Measurements from ENCODE around the gene SRCIN1. TPM values are rescaled to one million over a fixed set of nuclear protein-coding genes. Genes with fewer than 3 reads are reported as not detected.

SRCIN1 gene
- total RNA-seq, 1 experiment from 2014 or later: 16.7 TPM

DNA sequence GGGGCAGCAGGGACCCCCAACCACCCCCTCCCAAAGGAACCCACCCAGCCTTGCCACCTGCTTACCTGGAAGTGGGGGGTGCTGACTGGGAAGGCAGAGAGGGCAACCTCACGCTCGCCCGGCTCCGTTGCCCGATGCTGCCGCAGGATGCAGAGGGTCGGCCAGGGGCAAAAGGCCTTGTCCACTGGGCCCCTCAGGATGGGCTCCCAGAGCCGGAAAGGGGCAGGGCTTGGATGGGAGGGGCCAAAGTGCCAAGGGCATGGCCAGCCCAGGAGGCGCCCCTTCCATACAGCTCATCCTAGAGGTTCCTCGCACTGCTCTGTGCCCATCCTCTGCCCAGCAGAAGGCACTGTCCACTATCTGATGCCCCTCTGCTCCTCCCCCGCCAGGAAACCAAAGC is 59.4 kb downstream of the SRCIN1 start:
- H3F3A ChIP-seq (ENCODE audit: insufficient read depth, low read depth): no peaks in the 10 kb centered on the region
- intact Hi-C loops (cut with micrococcal nuclease; ENCODE audit: unreplicated experiment): no loop called here
- no peaks in the 10 kb centered on the region for H4K20me1 ChIP-seq (ENCODE audit: insufficient read depth)
- CTCF ChIA-PET: no interaction called here
- H3K36me3 ChIP-seq (ENCODE audit: low read depth): no peaks in the 10 kb centered on the region
- no peaks in the 10 kb centered on the region for H3K9me2 ChIP-seq (ENCODE audit: insufficient read depth)
- no peaks in the 10 kb centered on the region for H3K4me1 ChIP-seq (replicated peaks; ENCODE audit: insufficient read depth)
- H3K9me3 ChIP-seq (ENCODE audit: insufficient read depth, low read depth): no peaks in the 10 kb centered on the region
- no peak overlapping the region for H2AFZ ChIP-seq
- no TSS peak for BruUV-seq (replicated peaks)
- POLR2A ChIA-PET (ENCODE audit: unreplicated experiment): no interaction called here
- TF ChIP-seq EZH2 (IDR thresholded peaks at IDR 0.05; ENCODE audit: low read depth) (no peak), CTCF (conservative IDR thresholded peaks at IDR 0.05) (no peak)
- no peaks in the 10 kb centered on the region for H3K79me2 ChIP-seq (ENCODE audit: low read depth)
- H3K4me2 ChIP-seq: no peak overlapping the region
- no peak for DNase-seq
- H3K4me3 ChIP-seq: no peak overlapping the region
- H3K27me3 ChIP-seq (ENCODE audit: insufficient read depth, low read depth): no peaks in the 10 kb centered on the region
- no peak overlapping the region for H3K27ac ChIP-seq

- H2AFZ ChIP-seq: no peak overlapping the region
- no peaks in the 10 kb centered on the region for H3K27me3 ChIP-seq (ENCODE audit: insufficient read depth, low read depth)
- H3F3A ChIP-seq (ENCODE audit: insufficient read depth, low read depth): no peaks in the 10 kb centered on the region
- ChIA-PET CTCF (no interaction called here), POLR2A (ENCODE audit: unreplicated experiment) (no interaction called here)
- no TSS peak for BruUV-seq (replicated peaks)
- H4K20me1 ChIP-seq (ENCODE audit: insufficient read depth): no peaks in the 10 kb centered on the region
- H3K9me2 ChIP-seq (ENCODE audit: insufficient read depth): no peaks in the 10 kb centered on the region
- no peaks in the 10 kb centered on the region for H3K79me2 ChIP-seq (ENCODE audit: low read depth)
- H3K4me2 ChIP-seq: no peak overlapping the region
- no peak for DNase-seq
- H3K4me1 ChIP-seq (replicated peaks; ENCODE audit: insufficient read depth): no peaks in the 10 kb centered on the region
- no peak overlapping the region for H3K27ac ChIP-seq
- H3K9me3 ChIP-seq (ENCODE audit: insufficient read depth, low read depth): no peaks in the 10 kb centered on the region
- TF ChIP-seq CTCF (conservative IDR thresholded peaks at IDR 0.05) (no peak), EZH2 (IDR thresholded peaks at IDR 0.05; ENCODE audit: low read depth) (no peak)
- no peak overlapping the region for H3K4me3 ChIP-seq
- no peaks in the 10 kb centered on the region for H3K36me3 ChIP-seq (ENCODE audit: low read depth)
- intact Hi-C loops (cut with micrococcal nuclease; ENCODE audit: unreplicated experiment): no loop called here
Observed at GRCh38 chr17:38545531-38546225, 60.1 kb downstream of the SRCIN1 start.

DNA sequence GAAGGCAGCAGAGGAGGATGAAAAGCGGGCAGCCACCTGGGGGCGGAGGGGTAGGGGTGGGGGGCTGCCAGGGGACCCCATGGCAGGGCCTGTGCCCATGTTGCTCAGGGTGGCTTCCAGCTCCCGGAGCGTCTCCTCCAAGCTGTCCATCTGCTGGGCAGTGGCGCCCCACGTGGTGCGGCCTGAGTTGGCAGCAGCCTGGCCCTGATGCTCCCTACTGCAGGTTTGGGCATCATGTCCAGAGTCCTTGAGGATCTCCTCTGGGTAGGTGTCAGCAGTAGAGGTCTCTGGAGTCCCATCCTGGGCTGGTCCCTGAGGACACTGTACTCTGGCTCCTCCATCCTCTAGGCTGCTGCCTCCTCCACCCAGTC is 60.9 kb downstream of the SRCIN1 start:
- no peaks in the 10 kb centered on the region for H3F3A ChIP-seq (ENCODE audit: insufficient read depth, low read depth)
- H3K9me2 ChIP-seq (ENCODE audit: insufficient read depth): no peaks in the 10 kb centered on the region
- no peak for DNase-seq
- H3K4me2 ChIP-seq: no peak overlapping the region
- H3K79me2 ChIP-seq (ENCODE audit: low read depth): no peaks in the 10 kb centered on the region
- no TSS peak for BruUV-seq (replicated peaks)
- H4K20me1 ChIP-seq (ENCODE audit: insufficient read depth): no peaks in the 10 kb centered on the region
- H3K27me3 ChIP-seq (ENCODE audit: insufficient read depth, low read depth): no peaks in the 10 kb centered on the region
- H3K4me3 ChIP-seq: no peak overlapping the region
- H2AFZ ChIP-seq: no peak overlapping the region
- no peak overlapping the region for H3K27ac ChIP-seq
- TF ChIP-seq EZH2 (IDR thresholded peaks at IDR 0.05; ENCODE audit: low read depth) (no peak), CTCF (conservative IDR thresholded peaks at IDR 0.05) (no peak)
- CTCF ChIA-PET: no interaction called here
- POLR2A ChIA-PET (ENCODE audit: unreplicated experiment): no interaction called here
- H3K9me3 ChIP-seq (ENCODE audit: insufficient read depth, low read depth): no peaks in the 10 kb centered on the region
- no peaks in the 10 kb centered on the region for H3K36me3 ChIP-seq (ENCODE audit: low read depth)
- intact Hi-C loops (cut with micrococcal nuclease; ENCODE audit: unreplicated experiment): no loop called here
- H3K4me1 ChIP-seq (replicated peaks; ENCODE audit: insufficient read depth): no peaks in the 10 kb centered on the region

Data from PC-9 (cell line).